SU-DHL-6 (cell line): ENCODE results near the gene ALK.

Experiments
- EZH2phosphoT487 ChIP-seq: fragments of 200-600 bp; sonication (generic), shearing (Covaris generic); conservative IDR thresholded peaks from 2 replicates; pipeline ENCODE4 v1.6.1; 2018; ENCODE audit warnings: mild to moderate bottlenecking, antibody characterized with exemption, low read length, moderate library complexity, mixed read lengths
- TF ChIP-seq, protein P1 (sequence below): fragments of 200-600 bp; sonication (generic); IDR thresholded peaks from one replicate; pipeline ENCODE4 v1.5.1; 2017; ENCODE audit warnings: antibody characterized with exemption, mild to moderate bottlenecking, low read length, moderate library complexity; ENCODE audit not compliant: insufficient read depth, poor library complexity, severe bottlenecking

DNA sequence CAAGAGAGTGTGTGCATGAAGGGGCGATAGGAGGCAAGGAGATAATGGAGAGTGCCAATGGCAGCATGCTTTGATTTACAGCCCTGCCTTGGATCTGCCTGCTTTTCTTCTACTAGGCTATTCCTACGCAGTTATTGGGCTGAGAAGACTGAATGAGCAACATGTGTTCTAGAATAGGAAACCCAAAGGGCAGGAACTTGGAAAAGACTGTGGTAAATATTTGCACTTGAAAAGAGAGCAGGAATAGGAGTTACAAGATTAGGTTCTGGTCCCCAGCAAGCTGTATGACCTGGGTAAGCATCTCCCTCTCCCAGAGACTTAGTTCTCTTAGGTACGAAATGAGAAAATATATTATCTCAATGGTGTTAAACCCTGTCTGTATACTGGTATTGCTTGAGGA, 438.5 kb downstream of the ALK start:
- TF ChIP-seq, protein P1, sequence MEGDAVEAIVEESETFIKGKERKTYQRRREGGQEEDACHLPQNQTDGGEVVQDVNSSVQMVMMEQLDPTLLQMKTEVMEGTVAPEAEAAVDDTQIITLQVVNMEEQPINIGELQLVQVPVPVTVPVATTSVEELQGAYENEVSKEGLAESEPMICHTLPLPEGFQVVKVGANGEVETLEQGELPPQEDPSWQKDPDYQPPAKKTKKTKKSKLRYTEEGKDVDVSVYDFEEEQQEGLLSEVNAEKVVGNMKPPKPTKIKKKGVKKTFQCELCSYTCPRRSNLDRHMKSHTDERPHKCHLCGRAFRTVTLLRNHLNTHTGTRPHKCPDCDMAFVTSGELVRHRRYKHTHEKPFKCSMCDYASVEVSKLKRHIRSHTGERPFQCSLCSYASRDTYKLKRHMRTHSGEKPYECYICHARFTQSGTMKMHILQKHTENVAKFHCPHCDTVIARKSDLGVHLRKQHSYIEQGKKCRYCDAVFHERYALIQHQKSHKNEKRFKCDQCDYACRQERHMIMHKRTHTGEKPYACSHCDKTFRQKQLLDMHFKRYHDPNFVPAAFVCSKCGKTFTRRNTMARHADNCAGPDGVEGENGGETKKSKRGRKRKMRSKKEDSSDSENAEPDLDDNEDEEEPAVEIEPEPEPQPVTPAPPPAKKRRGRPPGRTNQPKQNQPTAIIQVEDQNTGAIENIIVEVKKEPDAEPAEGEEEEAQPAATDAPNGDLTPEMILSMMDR = no peak
- TF ChIP-seq EZH2phosphoT487 = no peak
